Adrenal gland (tissue), 12 donors: ENCODE data around the gene NFKBIZ. TPM values are rescaled to one million over a fixed set of nuclear protein-coding genes. Genes with fewer than 3 reads are reported as not detected.

Experiments
- DNase-seq, 7 donors: peaks; one replicate each; pipeline ENCODE4 v3.0.0-alpha.2; 2019 to 2020
- H3K27ac ChIP-seq, 5 donors: fragments of 200-600 bp; sonication (generic) in 4 of 5; 1 replicate in 3 of 5; 2 replicates in 2 of 5; pipeline versions ENCODE4 v1.5.1 to v1.8.0; 2016 to 2020; ENCODE audit warnings: mild to moderate bottlenecking in 1 of 5
- H3K27me3 ChIP-seq: fragments of 200-600 bp; 2 replicates; pipeline ENCODE4 v1.8.0; 2021
- H3K36me3 ChIP-seq, 2 donors: fragments of 200-600 bp; replicated peaks in 1 of 2; 1 replicate in 1 of 2; 2 replicates in 1 of 2; pipeline versions ENCODE4 v1.5.1 to v1.8.0; 2018 to 2022
- H3K4me1 ChIP-seq, 2 donors: fragments of 200-600 bp; replicated peaks in 1 of 2; 1 replicate in 1 of 2; 2 replicates in 1 of 2; pipeline versions ENCODE4 v1.5.1 to v1.8.0; 2018 to 2021
- H3K4me3 ChIP-seq, 4 donors: fragments of 200-600 bp; sonication (generic) in 3 of 4; one replicate each; pipeline ENCODE4 v1.5.1; 2016 to 2018
- H3K9me3 ChIP-seq, 3 donors: fragments of 200-600 bp; sonication (generic) in 1 of 3; replicated peaks in 1 of 3; 1 replicate in 2 of 3; 2 replicates in 1 of 3; pipeline versions ENCODE4 v1.5.1 to v1.8.0; 2016 to 2021
- CTCF ChIP-seq, 6 experiments: fragments of 450-650 bp in 4 of 6; fragments of 200-600 bp in 2 of 6; sonication (generic) in 1 of 6; IDR thresholded peaks; 1 replicate in 5 of 6; 2 replicates in 1 of 6; pipeline versions ENCODE4 v1.5.1 to v1.8.0; 2016 to 2021; ENCODE audit warnings: antibody characterized with exemption in 6 of 6, mild to moderate bottlenecking in 2 of 6, moderate library complexity in 1 of 6
- POLR2A ChIP-seq, 2 donors: fragments of 450-650 bp; IDR thresholded peaks; one replicate each; pipeline ENCODE4 v1.6.1; 2017; ENCODE audit warnings: antibody characterized with exemption in 2 of 2, mild to moderate bottlenecking in 2 of 2, moderate library complexity in 1 of 2
- WGBS, 4 donors: extraction: QIAGEN DNeasy Blood & Tissue Kit in 2 of 4; methylation state at CpG; one replicate each; pipeline versions ENCODE4 v1.1.5 to v1.1.7; 2013 to 2017; 5-methylcytosine and 5-hydroxymethylcytosine counted together
- intact Hi-C, 2 donors: fragments of 100-400 bp; cut with DNase I; formaldehyde crosslinking; loops; one replicate each; pipeline versions ENCODE4 v1.14.1 to v1.15.0; 2022 to 2023
- polyA plus RNA-seq, 3 donors: library from polyadenylated mRNA; stranded (reverse); fragments of 200-250 nt in 2 of 3; fragments of 350-450 nt in 1 of 3; fragmentation: Illumina TruSeq in 1 of 3; extraction: RNeasy Lipid Tissue Mini Kit (QIAGEN cat#74804) in 1 of 3; gene quantifications; one replicate each; pipeline ENCODE4 v1.2.3, GENCODE V29; 2013 to 2014
- total RNA-seq, 9 donors: library from RNA; depleted of rRNA in 4 of 9; stranded (reverse); fragments of >200 nt in 4 of 9; fragments of 120-200 nt in 1 of 9; fragmentation: NEBNext Ultra II Directional in 1 of 9; extraction: Animal tissue kit (Norgen Biotek cat#: 25700) in 1 of 9; gene quantifications; one replicate each; pipeline versions ENCODE4 v1.1.0 to v1.2.4, GENCODE V29; 2013 to 2023
- donor health status: healthy with polysubstance abuse.
- donor health status: Bipolar disorder and iron deficiency.
- donor health status: DM: yes; HTN: yes; CAD: no.
- donor health status: DM: no; HTN: no; CAD: no.
- donor health status: DM: no; HTN: no; CAD: no.
- donor health status: DM: yes; HTN: yes; CAD: no.

NFKBIZ gene
- total and polyA plus RNA-seq, 12 donors: 3.1 to 21.8 (median 8.7) TPM

- intact Hi-C loops: no loop called here
- Histone ChIP-seq H3K27me3 (no peaks in the 10 kb centered on the region), H3K9me3 (no peaks in the 10 kb centered on the region), H3K4me1 (peaks cover 0 to 13% of the 10 kb centered on the region in 2 donors), H3K27ac (no peak overlapping the region), H3K4me3 (no peak overlapping the region), H3K36me3 (no peaks in the 10 kb centered on the region)
- DNase-seq: no peak
- TF ChIP-seq POLR2A (IDR thresholded peaks at IDR 0.05) (no peak), CTCF (IDR thresholded peaks at IDR 0.05) (no peak)
- 94 to 97% (median 95%) methylated on average over 6 of the region's 6 CpGs for WGBS, 4 donors
These were observed 13.2 kb upstream of the NFKBIZ start for GRCh38 chr3:101836160-101836559.

- Histone ChIP-seq H3K27me3 (no peaks in the 10 kb centered on the region), H3K4me3 (no peak overlapping the region), H3K4me1 (peaks cover 0 to 13% of the 10 kb centered on the region in 2 donors), H3K27ac (no peak overlapping the region), H3K36me3 (no peaks in the 10 kb centered on the region), H3K9me3 (no peaks in the 10 kb centered on the region)
- no peak for TF ChIP-seq CTCF (IDR thresholded peaks at IDR 0.05)
- no peak for TF ChIP-seq POLR2A (IDR thresholded peaks at IDR 0.05)
- WGBS, 4 donors: 57 to 61% (median 58%) methylated on average over 3 of the region's 3 CpGs
- DNase-seq: no peak
- intact Hi-C loops: no loop called here
These were observed 12.4 kb upstream of the NFKBIZ start for GRCh38 chr3:101836652-101837598.

- DNase-seq: no peak
- no peak for TF ChIP-seq POLR2A (IDR thresholded peaks at IDR 0.05)
- TF ChIP-seq CTCF (IDR thresholded peaks at IDR 0.05): no peak
- H3K27me3 ChIP-seq: no peaks in the 10 kb centered on the region
- peaks cover 0 to 13% of the 10 kb centered on the region in 2 donors for H3K4me1 ChIP-seq
- intact Hi-C loops: no loop called here
- H3K4me3 ChIP-seq: no peak overlapping the region
- H3K27ac ChIP-seq: no peak overlapping the region
- H3K9me3 ChIP-seq: no peaks in the 10 kb centered on the region
- H3K36me3 ChIP-seq: no peaks in the 10 kb centered on the region
- WGBS, 4 donors: 94 to 97% (median 96%) methylated on average over 2 of the region's 2 CpGs
These were observed 10.6 kb upstream of the NFKBIZ start for GRCh38 chr3:101838691-101839090.

- H3K9me3 ChIP-seq: no peaks in the 10 kb centered on the region
- H3K27me3 ChIP-seq: no peaks in the 10 kb centered on the region
- H3K27ac ChIP-seq: no peak overlapping the region
- no peaks in the 10 kb centered on the region for H3K36me3 ChIP-seq
- no peak for DNase-seq
- TF ChIP-seq CTCF (IDR thresholded peaks at IDR 0.05) (no peak), POLR2A (IDR thresholded peaks at IDR 0.05) (no peak)
- intact Hi-C loops: no loop called here
- no peak overlapping the region for H3K4me3 ChIP-seq
- H3K4me1 ChIP-seq: peaks cover 0 to 13% of the 10 kb centered on the region in 2 donors
These were observed 9.2 kb upstream of the NFKBIZ start for GRCh38 chr3:101840066-101840465.
